Keratinocyte (primary cell): Measurements from ENCODE around the gene PPARGC1A. TPM values are rescaled to one million over a fixed set of nuclear protein-coding genes. Genes with fewer than 3 reads are reported as not detected.

Experiments
- DNase-seq: peaks from one replicate; pipeline ENCODE4 v3.0.0-alpha.2; 2011; ENCODE audit warnings: low read depth, missing footprints, low spot score
- FAIRE-seq: peaks from 2 replicates; lab custom pipeline; 2011; peaks lifted over from hg19 to GRCh38; lab: Jason Lieb, UNC
- H2AFZ ChIP-seq: 2 replicates; pipeline ENCODE4 v1.6.0; 2012; ENCODE audit warnings: low read length, control low read depth, inconsistent platforms; ENCODE audit not compliant: control insufficient read depth
- H3K27ac ChIP-seq: 2 replicates; pipeline ENCODE4 v1.5.1; 2011; ENCODE audit warnings: low read length; ENCODE audit not compliant: control insufficient read depth, insufficient read depth
- H3K27me3 ChIP-seq: 3 replicates; pipeline ENCODE4 v1.6.0; 2011; ENCODE audit warnings: low read length; ENCODE audit not compliant: control insufficient read depth, insufficient read depth; ENCODE audit errors: extremely low read depth
- H3K36me3 ChIP-seq, 2 experiments: 2 replicates in 1 of 2; 3 replicates in 1 of 2; pipeline ENCODE4 v1.5.1; 2011; ENCODE audit warnings: low read length in 2 of 2, mild to moderate bottlenecking in 1 of 2; ENCODE audit not compliant: control insufficient read depth in 2 of 2, insufficient read depth in 2 of 2; ENCODE audit errors: extremely low read depth in 1 of 2
- H3K4me1 ChIP-seq: 3 replicates; pipeline ENCODE4 v1.5.1; 2011; ENCODE audit warnings: low read length; ENCODE audit not compliant: control insufficient read depth, insufficient read depth; ENCODE audit errors: extremely low read depth
- H3K4me2 ChIP-seq: 3 replicates; pipeline ENCODE4 v1.6.0; 2011; ENCODE audit warnings: low read depth, low read length; ENCODE audit not compliant: control insufficient read depth, insufficient read depth; ENCODE audit errors: extremely low read depth
- H3K4me3 ChIP-seq, 3 experiments: fragments of 200-600 bp in 1 of 3; sonication (generic) in 1 of 3; 2 replicates in 2 of 3; 3 replicates in 1 of 3; pipeline ENCODE4 v1.5.1; 2011 to 2016; ENCODE audit warnings: low read length in 3 of 3, mild to moderate bottlenecking in 3 of 3, control low read depth in 2 of 3, inconsistent platforms in 1 of 3, low read depth in 1 of 3, mixed read lengths in 1 of 3, mixed run types in 1 of 3, moderate library complexity in 1 of 3; ENCODE audit not compliant: control insufficient read depth in 2 of 3, insufficient read depth in 2 of 3; ENCODE audit errors: extremely low read depth in 1 of 3
- H3K79me2 ChIP-seq: 2 replicates; pipeline ENCODE4 v1.6.0; 2012; ENCODE audit warnings: low read length; ENCODE audit not compliant: control insufficient read depth, insufficient read depth
- H3K9ac ChIP-seq: 3 replicates; pipeline ENCODE4 v1.6.0; 2011; ENCODE audit warnings: low read length; ENCODE audit not compliant: control insufficient read depth, insufficient read depth; ENCODE audit errors: extremely low read depth
- H3K9me1 ChIP-seq: 3 replicates; pipeline ENCODE4 v1.6.0; 2011; ENCODE audit warnings: low read length; ENCODE audit not compliant: control insufficient read depth, insufficient read depth; ENCODE audit errors: extremely low read depth
- H3K9me3 ChIP-seq: 2 replicates; pipeline ENCODE4 v1.5.1; 2012; ENCODE audit warnings: low read depth, low read length; ENCODE audit not compliant: control insufficient read depth
- H4K20me1 ChIP-seq: 3 replicates; pipeline ENCODE4 v1.6.0; 2011; ENCODE audit warnings: low read length; ENCODE audit not compliant: control insufficient read depth, insufficient read depth; ENCODE audit errors: extremely low read depth
- CTCF ChIP-seq, 3 experiments: IDR thresholded peaks in 1 of 3; conservative IDR thresholded peaks in 1 of 3; optimal IDR thresholded peaks in 1 of 3; 2 replicates in 2 of 3; 3 replicates in 1 of 3; pipeline versions ENCODE3 to v1.5.1; 2011; ENCODE audit warnings: low read length in 3 of 3, mild to moderate bottlenecking in 3 of 3, moderate library complexity in 2 of 3, control low read depth in 1 of 3, inconsistent platforms in 1 of 3; ENCODE audit not compliant: insufficient read depth in 2 of 3; ENCODE audit errors: extremely low read depth in 1 of 3
- EZH2 ChIP-seq: IDR thresholded peaks from one replicate; pipeline ENCODE4 v1.6.1; 2012; ENCODE audit warnings: inconsistent platforms, mild to moderate bottlenecking, low read length, moderate library complexity
- dilution Hi-C: fragments of 300-500 bp; cut with MboI; formaldehyde crosslinking; loops from one replicate; pipeline ENCODE4 v1.7.0; 2020; ENCODE audit warnings: low sequenced_read_pairs; ENCODE audit not compliant: extremely low pct_ligation_motif_present
- polyA plus RNA-seq, 5 experiments: library from polyadenylated mRNA; depleted of rRNA in 3 of 5; stranded (reverse) in 3 of 5; stranded (forward) in 1 of 5; unstranded in 1 of 5; fragments of >200 nt; gene quantifications; 1 replicate in 1 of 5; 2 replicates in 3 of 5; 3 replicates in 1 of 5; pipeline versions ENCODE4 v1.2.1 to v1.2.3, GENCODE V29; 2011 to 2012; ENCODE audit warnings: missing spikeins in 2 of 5, low read depth in 1 of 5, low replicate concordance in 1 of 5

The PPARGC1A gene
- polyA plus RNA-seq, 1 donor (not counting 4 experiments of a cell fraction or from before 2014, with no cell fraction given), result 0.18 TPM

- H3K9me1 ChIP-seq, result no peaks in the 10 kb centered on the region
- peaks cover 3% of the 10 kb centered on the region for H3K27me3 ChIP-seq
- dilution Hi-C loops, result no loop called here
- TF ChIP-seq EZH2 (no peak), CTCF (optimal IDR thresholded peaks at IDR 0.05 in 1 of 3, IDR thresholded peaks at IDR 0.05 in 1 of 3, conservative IDR thresholded peaks at IDR 0.05 in 1 of 3; ENCODE audit: extremely low read depth in 1 of 3, insufficient read depth in 2 of 3, low read length in 3 of 3) (no peak)
- DNase-seq (no peak), FAIRE-seq (peak; percentile 58)
- no peaks in the 10 kb centered on the region for H3K4me1 ChIP-seq
- no peak overlapping the region for H3K4me3 ChIP-seq
- H3K9me3 ChIP-seq, result no peaks in the 10 kb centered on the region
- no peaks in the 10 kb centered on the region for H4K20me1 ChIP-seq
- no peaks in the 10 kb centered on the region for H3K36me3 ChIP-seq
- no peak overlapping the region for H3K4me2 ChIP-seq
- H3K9ac ChIP-seq, result no peak overlapping the region
- peak overlapping the region; percentile 19 for H2AFZ ChIP-seq
- H3K27ac ChIP-seq, result no peak overlapping the region
- no peaks in the 10 kb centered on the region for H3K79me2 ChIP-seq
These were observed 10.7 kb downstream of the PPARGC1A start for GRCh38 chr4:23878912-23879732.

- H3K79me2 ChIP-seq, result no peaks in the 10 kb centered on the region
- dilution Hi-C loops, result no loop called here
- no peaks in the 10 kb centered on the region for H3K9me3 ChIP-seq
- no peak overlapping the region for H3K4me2 ChIP-seq
- TF ChIP-seq CTCF (optimal IDR thresholded peaks at IDR 0.05 in 1 of 3, IDR thresholded peaks at IDR 0.05 in 1 of 3, conservative IDR thresholded peaks at IDR 0.05 in 1 of 3; ENCODE audit: extremely low read depth in 1 of 3, insufficient read depth in 2 of 3, low read length in 3 of 3), result no peak
- H3K9ac ChIP-seq, result no peak overlapping the region
- no peaks in the 10 kb centered on the region for H3K36me3 ChIP-seq
- DNase-seq (no peak), FAIRE-seq (no peak)
- H3K4me1 ChIP-seq, result no peaks in the 10 kb centered on the region
- H3K4me3 ChIP-seq, result no peak overlapping the region
- peaks cover 3% of the 10 kb centered on the region for H3K27me3 ChIP-seq
- H2AFZ ChIP-seq, result no peak overlapping the region
- no peaks in the 10 kb centered on the region for H4K20me1 ChIP-seq
- H3K9me1 ChIP-seq, result no peaks in the 10 kb centered on the region
- H3K27ac ChIP-seq, result no peak overlapping the region
These were observed 11.5 kb downstream of the PPARGC1A start for GRCh38 chr4:23878246-23878891.
